ENCODE measurements around the gene MYLIP. TPM values are rescaled to one million over a fixed set of nuclear protein-coding genes. Genes with fewer than 3 reads are reported as not detected.
A peak's percentile ranks its signal among the peaks of the same experiment; 100 is the strongest.

The MYLIP gene
- total RNA-seq, 1 donor from 2014 or later: 12.9 TPM

DNA sequence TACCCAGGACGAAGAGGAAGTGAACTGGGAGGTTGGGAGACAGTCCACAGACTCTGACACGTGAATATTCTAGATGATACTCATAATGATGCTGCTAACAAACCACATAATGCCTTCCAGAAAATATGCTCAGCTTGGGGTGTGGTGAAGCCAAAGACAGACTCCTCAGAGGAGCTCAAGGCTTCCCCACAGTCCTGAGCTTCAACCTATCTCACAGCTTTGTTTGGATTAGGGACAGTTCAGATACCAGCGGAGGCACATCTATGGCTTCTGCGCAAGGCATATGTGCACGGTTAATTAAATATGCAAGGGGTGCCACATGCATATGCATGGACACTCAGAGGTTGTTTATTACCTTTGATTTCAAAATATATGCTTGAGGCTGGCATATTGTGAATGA is 30.7 kb upstream of the MYLIP start:
- Mint-ChIP-seq H3K27me3 (ENCODE audit: unreplicated experiment) (peaks cover 5% of the 10 kb centered on the region), H3K36me3 (ENCODE audit: unreplicated experiment) (peaks cover 12% of the 10 kb centered on the region), H3K4me3 (ENCODE audit: unreplicated experiment) (no peak overlapping the region), H3K9me3 (ENCODE audit: unreplicated experiment) (no peaks in the 10 kb centered on the region), H3K27ac (ENCODE audit: unreplicated experiment) (no peak overlapping the region), H3K4me1 (ENCODE audit: low read depth, unreplicated experiment) (no peaks in the 10 kb centered on the region)
- no peak for DNase-seq
- no peak for TF ChIP-seq CTCF (IDR thresholded peaks at IDR 0.05; ENCODE audit: partially characterized antibody, unreplicated experiment)

- TF ChIP-seq CTCF (IDR thresholded peaks at IDR 0.05; ENCODE audit: partially characterized antibody, unreplicated experiment): no peak
- Mint-ChIP-seq H3K27ac (ENCODE audit: unreplicated experiment) (no peak overlapping the region), H3K9me3 (ENCODE audit: unreplicated experiment) (no peaks in the 10 kb centered on the region), H3K36me3 (ENCODE audit: unreplicated experiment) (peaks cover 12% of the 10 kb centered on the region), H3K4me1 (ENCODE audit: low read depth, unreplicated experiment) (peaks cover 14% of the 10 kb centered on the region), H3K27me3 (ENCODE audit: unreplicated experiment) (peaks cover 5% of the 10 kb centered on the region), H3K4me3 (ENCODE audit: unreplicated experiment) (no peak overlapping the region)
- DNase-seq: no peak
Observed at GRCh38 chr6:16102208-16102607, 26.7 kb upstream of the MYLIP start.

DNA sequence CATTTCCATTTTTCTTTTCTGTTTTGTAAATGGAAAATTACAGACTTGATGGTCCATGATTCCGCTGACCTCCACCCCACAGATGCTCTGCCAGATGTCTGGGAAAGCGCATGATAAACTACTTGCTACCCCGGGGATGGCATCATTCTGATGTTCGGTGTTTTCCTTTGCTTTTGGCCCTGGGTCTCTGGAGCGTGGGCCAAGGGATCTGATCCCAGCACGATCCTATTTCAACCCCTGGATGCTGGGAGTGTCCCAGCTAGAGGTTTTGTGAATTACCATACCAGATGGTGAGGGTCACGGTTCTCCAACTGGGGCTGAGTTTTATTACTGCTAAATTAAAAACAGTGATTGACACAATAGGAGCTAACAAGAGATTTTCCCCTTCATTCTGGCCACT is 25.2 kb upstream of the MYLIP start:
- no peak for TF ChIP-seq CTCF (IDR thresholded peaks at IDR 0.05; ENCODE audit: partially characterized antibody, unreplicated experiment)
- H3K4me1 Mint-ChIP-seq (ENCODE audit: low read depth, unreplicated experiment): peaks cover 14% of the 10 kb centered on the region
- peaks cover 12% of the 10 kb centered on the region for H3K36me3 Mint-ChIP-seq (ENCODE audit: unreplicated experiment)
- no peak overlapping the region for H3K4me3 Mint-ChIP-seq (ENCODE audit: unreplicated experiment)
- peak overlapping the region; percentile 35 for H3K27ac Mint-ChIP-seq (ENCODE audit: unreplicated experiment)
- peak; percentile 16 for DNase-seq
- H3K27me3 Mint-ChIP-seq (ENCODE audit: unreplicated experiment): peaks cover 2% of the 10 kb centered on the region
- H3K9me3 Mint-ChIP-seq (ENCODE audit: unreplicated experiment): no peaks in the 10 kb centered on the region

DNA sequence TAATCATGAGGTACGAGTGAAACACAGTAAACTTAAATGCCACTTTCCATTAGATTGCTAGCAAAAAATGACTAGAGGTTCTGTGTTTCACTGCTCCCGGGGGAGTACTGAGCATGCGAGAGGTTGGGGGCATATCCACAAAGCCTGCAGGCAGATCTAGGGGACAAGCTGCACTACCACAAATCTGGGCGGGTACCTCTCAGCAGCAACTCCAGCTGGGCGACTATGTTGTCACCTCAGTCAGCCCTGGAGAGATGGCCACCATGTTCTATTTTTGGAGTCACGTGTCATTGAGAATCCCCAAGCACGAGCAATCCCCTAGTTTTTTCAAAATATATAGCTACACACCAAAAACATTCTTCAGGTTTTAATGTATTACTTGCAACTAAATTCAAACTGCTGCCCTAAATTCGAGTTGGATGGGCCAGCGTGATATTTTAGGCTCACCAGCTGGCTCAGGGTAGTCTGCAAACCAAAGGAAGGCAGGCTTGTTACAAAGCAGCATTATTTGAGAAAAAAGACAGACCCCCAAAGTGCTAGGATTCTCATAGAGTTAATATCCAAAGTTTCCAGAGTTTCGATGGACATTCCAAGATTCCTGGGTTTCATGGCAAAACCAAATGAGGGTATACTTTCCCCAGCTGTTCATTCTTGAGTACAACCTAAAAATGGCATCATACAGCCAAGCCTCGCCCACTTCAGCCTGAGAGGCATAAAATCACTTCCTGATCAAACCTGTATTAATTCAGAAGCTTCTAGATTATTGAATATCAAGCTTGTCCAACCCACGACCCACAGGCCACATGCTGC is 24.1 kb upstream of the MYLIP start:
- Mint-ChIP-seq H3K27ac (ENCODE audit: unreplicated experiment) (peak overlapping the region; percentile 40), H3K9me3 (ENCODE audit: unreplicated experiment) (no peaks in the 10 kb centered on the region), H3K4me1 (ENCODE audit: low read depth, unreplicated experiment) (peaks cover 17% of the 10 kb centered on the region), H3K36me3 (ENCODE audit: unreplicated experiment) (peaks cover 11% of the 10 kb centered on the region), H3K27me3 (ENCODE audit: unreplicated experiment) (peaks cover 2% of the 10 kb centered on the region), H3K4me3 (ENCODE audit: unreplicated experiment) (no peak overlapping the region)
- peak; percentile 40 for DNase-seq
- TF ChIP-seq CTCF (IDR thresholded peaks at IDR 0.05; ENCODE audit: partially characterized antibody, unreplicated experiment): no peak

GRCh38 chr6:16105854-16106253 is 23.0 kb upstream of the MYLIP start:
- no peak for TF ChIP-seq CTCF (IDR thresholded peaks at IDR 0.05; ENCODE audit: partially characterized antibody, unreplicated experiment)
- no peaks in the 10 kb centered on the region for H3K9me3 Mint-ChIP-seq (ENCODE audit: unreplicated experiment)
- H3K27ac Mint-ChIP-seq (ENCODE audit: unreplicated experiment): no peak overlapping the region
- H3K36me3 Mint-ChIP-seq (ENCODE audit: unreplicated experiment): peaks cover under 1% of the 10 kb centered on the region
- no peak overlapping the region for H3K4me3 Mint-ChIP-seq (ENCODE audit: unreplicated experiment)
- no peak for DNase-seq
- H3K4me1 Mint-ChIP-seq (ENCODE audit: low read depth, unreplicated experiment): peaks cover 21% of the 10 kb centered on the region
- peaks cover under 1% of the 10 kb centered on the region for H3K27me3 Mint-ChIP-seq (ENCODE audit: unreplicated experiment)

Measured in glutamatergic neuron (in vitro differentiated cells).